HepG2 (cell line): ENCODE data around the gene FHL1.

Source experiments
- CHD4 ChIP-seq: fragments of 200-600 bp; sonication (generic); IDR thresholded peaks from 2 replicates; pipeline ENCODE4 v1.7.0; 2017; ENCODE audit warnings: mild to moderate bottlenecking, low read length, borderline replicate concordance
- CTCF ChIP-seq: sonication (generic); formaldehyde crosslinking; IDR thresholded peaks from 2 replicates; pipeline ENCODE4 v1.5.0; 2020; ENCODE audit warnings: mild to moderate bottlenecking, missing genetic modification reagents, moderate library complexity
- GFI1 ChIP-seq: sonication (generic); formaldehyde crosslinking; IDR thresholded peaks from 2 replicates; pipeline ENCODE4 v1.5.0; 2020; ENCODE audit warnings: missing genetic modification reagents, mild to moderate bottlenecking, borderline replicate concordance
- KDM3A ChIP-seq: IDR thresholded peaks from 2 replicates; pipeline ENCODE4 v1.6.1; 2018; ENCODE audit warnings: low read depth, missing compliant biosample characterization
- NAIF1 ChIP-seq: sonication (generic); formaldehyde crosslinking; IDR thresholded peaks from 2 replicates; pipeline ENCODE4 v1.5.0; 2020; ENCODE audit warnings: mild to moderate bottlenecking, missing genetic modification reagents, borderline replicate concordance
- POLR2AphosphoS2 ChIP-seq: IDR thresholded peaks from 2 replicates; pipeline ENCODE4 v1.6.1; 2011; ENCODE audit warnings: low read depth, low read length, improper control_type of control experiment
- POLR2AphosphoS5 ChIP-seq: IDR thresholded peaks from 2 replicates; pipeline ENCODE4 v1.6.1; 2012; ENCODE audit warnings: low read depth, low read length
- PRDM10 ChIP-seq: sonication (generic); formaldehyde crosslinking; IDR thresholded peaks from 2 replicates; pipeline ENCODE4 v1.4.0; 2020; ENCODE audit warnings: low read depth, missing genetic modification reagents
- REST ChIP-seq, 2 experiments: IDR thresholded peaks; 2 replicates each; pipeline ENCODE4 v1.6.1; 2011 to 2012; ENCODE audit warnings: low read length in 2 of 2, borderline replicate concordance in 1 of 2, low read depth in 1 of 2, mild to moderate bottlenecking in 1 of 2, moderate library complexity in 1 of 2
- SMARCC2 ChIP-seq: fragments of 450-650 bp; IDR thresholded peaks from 2 replicates; pipeline ENCODE4 v1.6.1; 2017; ENCODE audit warnings: antibody characterized with exemption, mild to moderate bottlenecking
- ZFP62 ChIP-seq: sonication (generic); formaldehyde crosslinking; IDR thresholded peaks from 2 replicates; pipeline ENCODE4 v1.4.0; 2020; ENCODE audit warnings: missing genetic modification reagents
- ZNF512 ChIP-seq: sonication (generic); formaldehyde crosslinking; IDR thresholded peaks from 2 replicates; pipeline ENCODE4 v1.4.0; 2020; ENCODE audit warnings: mild to moderate bottlenecking, missing genetic modification reagents
- ZNF644 ChIP-seq: IDR thresholded peaks from 2 replicates; pipeline ENCODE4 v1.6.1; 2016; ENCODE audit warnings: low read depth
- ZNF660 ChIP-seq: sonication (generic); formaldehyde crosslinking; IDR thresholded peaks from 2 replicates; pipeline ENCODE4 v1.5.1; 2020; ENCODE audit warnings: mild to moderate bottlenecking, low read depth, missing genetic modification reagents, borderline replicate concordance

GRCh38 chrX:136212557-136213111, 65.3 kb downstream of the FHL1 start:
- TF ChIP-seq CTCF (CRISPR knock-in tag) (no peak), KDM3A (CRISPR knock-in tag) (no peak), ZFP62 (CRISPR knock-in tag) (no peak), CHD4 (no peak), REST (IDR thresholded peaks at IDR 0.05; ENCODE audit: borderline replicate concordance in 1 of 2, low read depth in 1 of 2, low read length in 2 of 2) (no peak), GFI1 (CRISPR knock-in tag) (no peak), POLR2AphosphoS5 (no peak), PRDM10 (CRISPR knock-in tag) (no peak), NAIF1 (CRISPR knock-in tag) (no peak), ZNF512 (no peak), ZNF660 (no peak), POLR2AphosphoS2 (no peak), SMARCC2 (no peak), ZNF644 (CRISPR knock-in tag) (no peak)
